Fibroblast of pulmonary artery (primary cell): ENCODE measurements around the gene PYCR2.
A peak's percentile ranks its signal among the peaks of the same experiment; 100 is the strongest.

Experiments used
- DNase-seq: peaks from one replicate; pipeline ENCODE4 v3.0.0-alpha.2; 2010; ENCODE audit warnings: low read depth
- H3K4me3 ChIP-seq: replicated peaks from 2 replicates; pipeline ENCODE4 v1.5.1; 2011; ENCODE audit warnings: low read depth, mild to moderate bottlenecking, control low read depth, low read length, moderate library complexity
- TF ChIP-seq, protein P1 (sequence below): IDR thresholded peaks from 2 replicates; pipeline ENCODE4 v1.5.1; 2011; ENCODE audit warnings: mild to moderate bottlenecking, control low read depth, low read length, inconsistent platforms; ENCODE audit errors: missing control alignments

The PYCR2 gene

DNA sequence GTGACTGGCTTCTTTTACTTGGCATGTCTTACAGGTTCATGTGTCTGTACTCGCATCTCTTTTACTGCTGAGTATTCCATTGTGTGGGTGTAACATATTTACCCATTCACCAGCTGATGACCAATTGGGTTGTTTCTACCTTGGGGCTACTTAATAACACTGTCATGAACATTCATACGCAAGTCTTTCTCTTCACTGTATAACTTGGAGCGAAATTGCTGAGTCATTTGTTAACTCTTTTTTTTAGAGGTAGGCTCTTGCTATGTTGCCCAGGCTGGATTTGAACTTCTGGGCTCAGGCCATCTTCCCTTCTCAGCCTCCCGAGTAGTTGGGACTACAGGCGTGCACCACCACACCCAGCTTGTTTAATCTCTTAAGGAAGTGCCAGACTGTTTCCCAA, 6.5 kb downstream of the PYCR2 start:
- DNase-seq, result no peak
- TF ChIP-seq, protein P1, sequence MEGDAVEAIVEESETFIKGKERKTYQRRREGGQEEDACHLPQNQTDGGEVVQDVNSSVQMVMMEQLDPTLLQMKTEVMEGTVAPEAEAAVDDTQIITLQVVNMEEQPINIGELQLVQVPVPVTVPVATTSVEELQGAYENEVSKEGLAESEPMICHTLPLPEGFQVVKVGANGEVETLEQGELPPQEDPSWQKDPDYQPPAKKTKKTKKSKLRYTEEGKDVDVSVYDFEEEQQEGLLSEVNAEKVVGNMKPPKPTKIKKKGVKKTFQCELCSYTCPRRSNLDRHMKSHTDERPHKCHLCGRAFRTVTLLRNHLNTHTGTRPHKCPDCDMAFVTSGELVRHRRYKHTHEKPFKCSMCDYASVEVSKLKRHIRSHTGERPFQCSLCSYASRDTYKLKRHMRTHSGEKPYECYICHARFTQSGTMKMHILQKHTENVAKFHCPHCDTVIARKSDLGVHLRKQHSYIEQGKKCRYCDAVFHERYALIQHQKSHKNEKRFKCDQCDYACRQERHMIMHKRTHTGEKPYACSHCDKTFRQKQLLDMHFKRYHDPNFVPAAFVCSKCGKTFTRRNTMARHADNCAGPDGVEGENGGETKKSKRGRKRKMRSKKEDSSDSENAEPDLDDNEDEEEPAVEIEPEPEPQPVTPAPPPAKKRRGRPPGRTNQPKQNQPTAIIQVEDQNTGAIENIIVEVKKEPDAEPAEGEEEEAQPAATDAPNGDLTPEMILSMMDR, result no peak

DNA sequence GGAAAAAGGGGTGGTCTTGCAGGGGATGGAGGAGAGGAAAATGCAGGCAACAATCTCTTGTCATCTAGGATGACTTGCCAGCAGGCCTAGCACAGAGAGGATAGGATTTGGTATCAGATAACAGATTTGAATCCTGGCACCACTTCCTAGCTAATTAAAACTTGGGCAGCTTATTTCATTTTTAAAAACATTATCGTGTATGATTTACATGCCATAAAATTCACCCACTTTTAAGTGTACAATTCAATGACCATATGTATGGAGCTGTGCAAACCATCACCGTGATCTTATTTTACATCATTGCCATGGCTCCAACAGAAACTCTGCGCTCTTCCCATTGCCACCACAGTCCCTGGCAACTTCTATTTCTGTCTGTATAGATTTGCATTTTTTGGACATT, 6.9 kb downstream of the PYCR2 start:
- TF ChIP-seq, protein P1, result no peak
- no peak overlapping the region for H3K4me3 ChIP-seq
- DNase-seq, result no peak

More for the DNA sequence above, 6.5 kb downstream of the PYCR2 start:
- no peak overlapping the region for H3K4me3 ChIP-seq

DNA sequence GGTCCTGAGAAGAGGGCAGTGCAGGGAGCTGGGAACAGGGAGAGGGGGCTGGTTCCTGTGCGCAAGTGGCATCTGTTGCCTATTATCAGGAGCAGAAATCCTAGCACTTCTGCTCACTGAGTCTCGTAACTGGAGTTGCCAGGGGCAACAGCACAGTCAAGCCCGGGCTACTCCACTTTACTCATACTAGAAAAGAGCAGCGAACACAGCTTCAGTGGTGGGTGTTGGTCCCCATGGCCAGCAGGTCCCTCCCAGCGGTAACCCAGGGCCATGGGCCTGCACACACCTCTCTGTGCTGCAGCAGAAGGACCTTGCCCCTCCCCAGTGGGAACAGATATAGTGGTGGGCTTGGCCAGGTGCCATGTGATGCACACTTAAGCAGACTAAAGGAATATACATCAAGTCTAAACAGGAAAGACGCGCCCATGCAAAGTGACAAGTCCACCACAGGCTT, 8.5 kb downstream of the PYCR2 start:
- TF ChIP-seq, protein P1, result no peak
- H3K4me3 ChIP-seq, result no peak overlapping the region
- no peak for DNase-seq

DNA sequence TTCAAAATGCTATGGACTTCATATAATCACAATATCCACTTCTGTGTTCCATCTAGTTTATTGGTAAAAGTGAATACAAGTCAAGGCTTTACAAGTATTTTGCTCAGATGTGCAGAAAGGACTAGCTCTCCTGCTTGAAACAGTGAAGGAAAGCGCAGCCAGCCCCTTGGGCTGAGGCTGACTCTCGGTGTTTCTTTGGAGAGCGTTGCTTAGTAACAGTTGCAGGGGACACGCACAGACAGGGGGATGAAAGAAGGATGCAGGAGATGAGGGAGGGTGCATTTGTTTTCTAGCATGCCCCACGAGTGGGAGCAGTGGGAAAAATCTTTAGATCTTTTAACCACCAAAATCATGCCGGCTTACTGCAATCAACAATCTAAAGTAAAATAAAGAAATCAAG, 9.1 kb downstream of the PYCR2 start:
- TF ChIP-seq, protein P1, result no peak
- H3K4me3 ChIP-seq, result no peak overlapping the region
- no peak for DNase-seq

DNA sequence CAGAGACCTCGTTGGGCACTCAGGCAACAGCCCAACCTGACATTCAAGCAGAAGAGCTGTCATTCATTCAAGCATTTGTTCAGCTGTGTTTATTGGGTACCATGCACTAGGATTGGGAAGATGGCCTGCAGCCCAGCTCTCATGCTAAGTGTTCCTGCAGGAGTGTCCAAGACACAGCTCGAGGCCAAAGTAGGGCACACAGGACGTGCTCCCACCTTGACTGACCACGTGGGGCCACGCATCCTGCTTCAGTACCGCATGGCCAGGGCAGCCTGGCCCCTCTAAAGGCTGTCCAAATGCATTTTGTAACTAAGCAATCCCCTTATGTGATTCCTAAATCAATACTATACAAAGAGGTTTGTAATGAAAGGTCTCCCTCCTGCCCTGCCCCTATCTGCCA, 9.7 kb downstream of the PYCR2 start:
- no peak overlapping the region for H3K4me3 ChIP-seq
- TF ChIP-seq, protein P1, result no peak
- DNase-seq, result no peak

DNA sequence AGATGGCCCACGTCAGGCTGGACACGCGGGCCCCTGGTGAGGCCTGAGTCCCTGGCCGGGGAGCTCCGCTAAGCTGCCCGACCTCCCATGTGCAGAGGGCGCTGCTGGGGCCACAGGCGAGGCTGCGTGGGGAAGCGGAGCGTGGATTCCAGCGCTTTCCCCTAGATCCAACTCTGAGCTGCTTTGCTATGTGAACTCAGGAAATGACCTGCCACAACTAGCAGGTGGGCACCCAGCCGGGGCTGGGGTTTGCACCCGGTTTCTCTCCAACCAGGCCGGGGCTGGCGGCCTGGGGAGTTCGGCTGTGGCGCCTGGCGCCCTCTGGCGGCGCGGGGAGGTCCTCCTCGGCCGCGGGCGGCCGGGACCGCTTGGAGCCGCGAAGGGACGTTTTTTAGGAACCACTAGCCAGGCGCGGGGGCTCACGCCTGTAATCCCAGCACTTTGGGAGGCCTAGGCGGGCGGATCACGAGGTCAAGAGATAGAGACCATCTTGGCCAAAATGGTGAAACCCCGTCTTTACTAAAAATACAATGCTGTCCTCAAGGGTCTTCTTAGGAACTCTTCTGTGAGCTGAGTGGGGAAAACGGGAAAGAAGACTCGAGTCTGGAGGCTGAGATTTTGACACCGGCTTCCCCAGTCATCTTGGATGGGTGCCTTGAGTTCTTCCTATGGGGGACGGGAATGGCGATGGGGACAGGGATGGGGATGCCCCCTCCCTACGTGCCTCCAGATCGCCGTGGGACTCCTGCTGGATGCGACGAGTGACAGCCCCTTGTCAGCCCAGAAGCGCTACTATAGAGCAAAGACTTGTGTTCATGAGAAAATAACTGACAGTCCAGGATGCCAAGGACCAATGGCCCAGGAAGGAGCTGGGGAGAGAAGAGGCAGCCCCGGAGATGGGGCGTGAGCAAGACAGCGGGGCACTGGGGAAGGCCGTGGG, 12.6 kb downstream of the PYCR2 start:
- peak; percentile 57 for DNase-seq
- no peak overlapping the region for H3K4me3 ChIP-seq
- TF ChIP-seq, protein P1, result peak; percentile 46

DNA sequence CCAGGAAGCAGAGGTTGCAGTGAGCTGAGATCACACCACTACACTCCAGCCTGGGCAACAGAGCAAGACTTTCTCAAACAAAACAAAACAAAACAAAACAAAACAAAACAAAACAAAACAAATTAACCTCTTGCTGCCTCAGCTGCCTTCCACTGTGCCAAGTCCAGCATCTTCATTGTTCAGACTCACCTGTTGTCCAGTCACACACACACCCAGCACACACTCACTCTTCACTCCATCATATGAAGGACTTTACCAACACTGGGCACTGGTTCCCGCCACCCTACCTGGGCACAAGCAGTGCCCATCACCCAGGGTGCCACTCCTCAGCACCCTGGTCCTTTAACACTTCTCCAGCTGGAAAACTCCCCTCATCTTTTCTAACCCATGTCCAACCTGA, 14.6 kb downstream of the PYCR2 start:
- H3K4me3 ChIP-seq, result no peak overlapping the region
- no peak for DNase-seq
- TF ChIP-seq, protein P1, result no peak
